Gastroesophageal sphincter (tissue), 3 donors: ENCODE results near the gene CCN5.

Experiments
- POLR2A ChIP-seq, 2 donors: fragments of 450-650 bp; IDR thresholded peaks; one replicate each; pipeline ENCODE4 v1.6.1; 2017; ENCODE audit warnings: antibody characterized with exemption in 2 of 2, mild to moderate bottlenecking in 2 of 2, moderate library complexity in 1 of 2
- POLR2AphosphoS5 ChIP-seq: sonication (generic); formaldehyde crosslinking; IDR thresholded peaks from one replicate; pipeline ENCODE4 v1.6.1; 2017; ENCODE audit warnings: antibody characterized with exemption
- TF ChIP-seq, protein P1 (sequence below), 4 experiments: fragments of 200-600 bp in 2 of 4; fragments of 450-650 bp in 2 of 4; sonication (generic) in 1 of 4; IDR thresholded peaks; one replicate each; pipeline ENCODE4 v1.5.1; 2017 to 2019; ENCODE audit warnings: antibody characterized with exemption in 4 of 4, mild to moderate bottlenecking in 2 of 4, moderate library complexity in 2 of 4

DNA sequence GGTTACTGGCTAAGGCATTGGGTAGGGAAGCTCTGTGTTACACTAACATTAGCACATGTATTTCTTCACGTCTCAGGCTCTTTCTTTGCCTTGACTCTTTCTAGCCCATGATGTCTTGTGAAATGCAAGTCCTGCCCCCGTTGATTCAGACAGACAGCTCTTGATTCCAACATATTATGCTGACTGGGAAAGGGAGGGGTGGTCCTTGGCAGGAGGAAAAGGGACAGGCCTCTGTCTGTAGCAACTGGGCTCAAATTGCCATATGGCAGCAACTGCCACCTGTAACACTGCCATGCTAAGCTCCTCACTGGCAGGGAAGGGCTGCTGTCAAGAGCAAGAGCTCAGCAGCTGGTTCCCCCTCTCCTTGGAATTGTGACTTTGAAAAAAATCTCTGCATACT is 24.8 kb downstream of the CCN5 start:
- TF ChIP-seq, protein P1, sequence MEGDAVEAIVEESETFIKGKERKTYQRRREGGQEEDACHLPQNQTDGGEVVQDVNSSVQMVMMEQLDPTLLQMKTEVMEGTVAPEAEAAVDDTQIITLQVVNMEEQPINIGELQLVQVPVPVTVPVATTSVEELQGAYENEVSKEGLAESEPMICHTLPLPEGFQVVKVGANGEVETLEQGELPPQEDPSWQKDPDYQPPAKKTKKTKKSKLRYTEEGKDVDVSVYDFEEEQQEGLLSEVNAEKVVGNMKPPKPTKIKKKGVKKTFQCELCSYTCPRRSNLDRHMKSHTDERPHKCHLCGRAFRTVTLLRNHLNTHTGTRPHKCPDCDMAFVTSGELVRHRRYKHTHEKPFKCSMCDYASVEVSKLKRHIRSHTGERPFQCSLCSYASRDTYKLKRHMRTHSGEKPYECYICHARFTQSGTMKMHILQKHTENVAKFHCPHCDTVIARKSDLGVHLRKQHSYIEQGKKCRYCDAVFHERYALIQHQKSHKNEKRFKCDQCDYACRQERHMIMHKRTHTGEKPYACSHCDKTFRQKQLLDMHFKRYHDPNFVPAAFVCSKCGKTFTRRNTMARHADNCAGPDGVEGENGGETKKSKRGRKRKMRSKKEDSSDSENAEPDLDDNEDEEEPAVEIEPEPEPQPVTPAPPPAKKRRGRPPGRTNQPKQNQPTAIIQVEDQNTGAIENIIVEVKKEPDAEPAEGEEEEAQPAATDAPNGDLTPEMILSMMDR (IDR thresholded peaks at IDR 0.05): no peak
- TF ChIP-seq POLR2AphosphoS5 (no peak), POLR2A (IDR thresholded peaks at IDR 0.05) (no peak)
